Thoracic aorta (tissue), 2 donors: Measurements from ENCODE around the gene PROCA1. TPM values are rescaled to one million over a fixed set of nuclear protein-coding genes. Genes with fewer than 3 reads are reported as not detected.

Experiments used
- ATAC-seq: fragments of 150-250 bp; one replicate; pipeline ENCODE4 v1.8.0; 2017; ENCODE audit warnings: low read depth; ENCODE audit not compliant: insufficient number of reproducible peaks, low FRiP score
- DNase-seq: peaks from one replicate; pipeline ENCODE4 v3.0.0-alpha.2; 2020; ENCODE audit warnings: low spot score
- H3K27ac ChIP-seq, 2 donors: fragments of 200-600 bp; sonication (generic); 1 replicate in 1 of 2; 2 replicates in 1 of 2; pipeline ENCODE4 v1.5.1; 2016; ENCODE audit warnings: mild to moderate bottlenecking in 2 of 2, moderate library complexity in 2 of 2
- H3K27me3 ChIP-seq: fragments of 200-600 bp; sonication (generic); replicated peaks from 2 replicates; pipeline ENCODE4 v1.6.0; 2016; ENCODE audit warnings: mild to moderate bottlenecking; ENCODE audit not compliant: insufficient read depth
- H3K36me3 ChIP-seq: fragments of 200-600 bp; sonication (generic); one replicate; pipeline ENCODE4 v1.5.1; 2016
- H3K4me1 ChIP-seq, 2 donors: fragments of 200-600 bp; sonication (generic); 1 replicate in 1 of 2; 2 replicates in 1 of 2; pipeline versions ENCODE4 v1.5.1 to v1.6.0; 2016; ENCODE audit warnings: low read depth in 2 of 2, mild to moderate bottlenecking in 1 of 2; ENCODE audit not compliant: control insufficient read depth in 1 of 2
- H3K4me3 ChIP-seq: fragments of 200-600 bp; sonication (generic); 2 replicates; pipeline ENCODE4 v1.5.1; 2016; ENCODE audit warnings: mild to moderate bottlenecking
- H3K9me3 ChIP-seq: fragments of 200-600 bp; sonication (generic); 2 replicates; pipeline ENCODE4 v1.5.1; 2016
- CTCF ChIP-seq: fragments of 200-600 bp; sonication (generic); IDR thresholded peaks from one replicate; pipeline ENCODE4 v1.5.1; 2019; ENCODE audit warnings: antibody characterized with exemption
- total RNA-seq, 2 donors: library from RNA; depleted of rRNA; stranded (reverse); fragments of >200 nt; gene quantifications; one replicate each; pipeline versions ENCODE4 v1.1.0 to v1.2.3, GENCODE V29; 2016

Gene PROCA1
- total RNA-seq, 2 donors from 2014 or later = 1.1 to 1.8 TPM

GRCh38 chr17:28733346-28733745 lies 21.7 kb upstream of the PROCA1 start:
- DNase-seq (no peak), ATAC-seq (no peak)
- Histone ChIP-seq H3K4me1 (peaks cover 0 to 3% of the 10 kb centered on the region in 2 donors), H3K9me3 (no peaks in the 10 kb centered on the region), H3K4me3 (no peak overlapping the region), H3K27me3 (no peaks in the 10 kb centered on the region), H3K36me3 (no peaks in the 10 kb centered on the region), H3K27ac (no peak overlapping the region)
- no peak for TF ChIP-seq CTCF

DNA sequence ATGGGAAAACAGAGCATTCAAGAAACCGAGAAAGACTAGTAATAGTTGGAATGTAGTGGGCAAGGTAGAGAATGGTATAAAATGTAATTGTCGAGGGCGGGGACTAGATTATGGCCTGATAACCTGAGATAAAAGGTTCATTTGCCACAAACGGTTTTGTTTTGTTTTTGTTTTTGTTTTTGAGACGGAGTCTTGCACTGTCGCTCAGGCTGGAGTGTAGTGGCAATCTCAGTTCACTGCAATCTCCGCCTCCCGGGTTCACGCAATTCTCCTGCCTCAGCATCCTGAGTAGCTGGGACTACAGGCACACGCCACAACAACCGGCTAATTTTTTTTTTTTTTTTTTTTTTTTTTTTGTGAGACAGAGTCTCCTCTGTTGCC lies 18.3 kb upstream of the PROCA1 start:
- peaks cover 19 to 20% of the 10 kb centered on the region in 2 donors for H3K4me1 ChIP-seq
- no peak for TF ChIP-seq CTCF
- H3K9me3 ChIP-seq = no peaks in the 10 kb centered on the region
- no peak overlapping the region for H3K4me3 ChIP-seq
- no peaks in the 10 kb centered on the region for H3K27me3 ChIP-seq
- ATAC-seq (no peak), DNase-seq (no peak)
- H3K36me3 ChIP-seq = no peaks in the 10 kb centered on the region
- no peak overlapping the region for H3K27ac ChIP-seq

GRCh38 chr17:28728364-28729200 lies 16.9 kb upstream of the PROCA1 start, which contains the start of gene NEK8:
Gene NEK8 (plus strand): TSS chr17:28728788. CDS start chr17:28728814, 26 bp downstream.
- ATAC-seq = peak; percentile 72
- peaks cover 11% of the 10 kb centered on the region for H3K36me3 ChIP-seq

GRCh38 chr17:28726627-28727491 lies 15.2 kb upstream of the PROCA1 start:
- Histone ChIP-seq H3K9me3 (no peaks in the 10 kb centered on the region), H3K27ac (peak overlapping the region; percentile 93), H3K27me3 (no peaks in the 10 kb centered on the region), H3K4me1 (peaks cover 19 to 32% of the 10 kb centered on the region in 2 donors), H3K4me3 (peak overlapping the region; percentile 74), H3K36me3 (peaks cover 27% of the 10 kb centered on the region)
- peak; percentile 100 for TF ChIP-seq CTCF
- DNase-seq (no peak), ATAC-seq (peak; percentile 72)

More at GRCh38 chr17:28728364-28729200, 16.9 kb upstream of the PROCA1 start, which contains the start of gene NEK8:
- no peak for TF ChIP-seq CTCF
- Histone ChIP-seq H3K9me3 (no peaks in the 10 kb centered on the region), H3K27ac (peak within 1 kb of the TSS; percentile 93), H3K4me3 (peak within 1 kb of the TSS; percentile 74), H3K4me1 (peaks cover 19 to 21% of the 10 kb centered on the region in 2 donors), H3K27me3 (no peaks in the 10 kb centered on the region)
- peak; percentile 93 for DNase-seq

DNA sequence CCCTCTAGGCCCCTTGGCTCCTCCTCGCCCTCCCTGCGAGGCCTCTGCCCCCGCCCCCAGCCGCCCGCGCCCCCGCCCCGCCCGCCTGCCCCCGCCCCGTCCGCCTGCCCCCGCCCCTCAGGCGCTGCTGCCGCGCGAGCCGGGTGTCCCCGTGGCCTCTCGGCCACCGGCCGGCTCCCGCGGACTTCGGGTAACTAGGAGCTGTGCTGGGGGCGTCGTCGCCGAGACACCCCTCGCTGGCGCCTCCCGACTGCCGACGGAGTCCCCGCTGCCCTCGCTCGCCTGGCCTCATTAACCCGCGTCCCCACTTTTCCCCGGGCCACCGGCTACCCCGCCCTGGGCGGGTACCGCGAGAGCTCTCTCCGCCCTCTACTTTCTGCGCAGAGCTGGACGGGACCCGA lies 14.5 kb upstream of the PROCA1 start, which contains the start of gene TLCD1:
TSS of gene TLCD1 (minus strand) at position 8 of the 401 bp plus-strand sequence. CDS start 136 bp downstream, outside the sequence.
- Histone ChIP-seq H3K36me3 (peaks cover 29% of the 10 kb centered on the region), H3K27ac (peak within 1 kb of the TSS; percentile 58 to 93), H3K27me3 (no peaks in the 10 kb centered on the region), H3K4me3 (peak within 1 kb of the TSS; percentile 74), H3K9me3 (no peaks in the 10 kb centered on the region), H3K4me1 (peaks cover 25 to 38% of the 10 kb centered on the region in 2 donors)
- ATAC-seq (peak; percentile 23), DNase-seq (no peak)
- TF ChIP-seq CTCF = no peak
